ENCODE data around the gene PCGF5.
"Not testable (repeated sequence)": the region's sequence is repeated elsewhere in the genome, so short reads cannot be mapped to it uniquely, and the experiment has no call there.

PCGF5 gene

DNA sequence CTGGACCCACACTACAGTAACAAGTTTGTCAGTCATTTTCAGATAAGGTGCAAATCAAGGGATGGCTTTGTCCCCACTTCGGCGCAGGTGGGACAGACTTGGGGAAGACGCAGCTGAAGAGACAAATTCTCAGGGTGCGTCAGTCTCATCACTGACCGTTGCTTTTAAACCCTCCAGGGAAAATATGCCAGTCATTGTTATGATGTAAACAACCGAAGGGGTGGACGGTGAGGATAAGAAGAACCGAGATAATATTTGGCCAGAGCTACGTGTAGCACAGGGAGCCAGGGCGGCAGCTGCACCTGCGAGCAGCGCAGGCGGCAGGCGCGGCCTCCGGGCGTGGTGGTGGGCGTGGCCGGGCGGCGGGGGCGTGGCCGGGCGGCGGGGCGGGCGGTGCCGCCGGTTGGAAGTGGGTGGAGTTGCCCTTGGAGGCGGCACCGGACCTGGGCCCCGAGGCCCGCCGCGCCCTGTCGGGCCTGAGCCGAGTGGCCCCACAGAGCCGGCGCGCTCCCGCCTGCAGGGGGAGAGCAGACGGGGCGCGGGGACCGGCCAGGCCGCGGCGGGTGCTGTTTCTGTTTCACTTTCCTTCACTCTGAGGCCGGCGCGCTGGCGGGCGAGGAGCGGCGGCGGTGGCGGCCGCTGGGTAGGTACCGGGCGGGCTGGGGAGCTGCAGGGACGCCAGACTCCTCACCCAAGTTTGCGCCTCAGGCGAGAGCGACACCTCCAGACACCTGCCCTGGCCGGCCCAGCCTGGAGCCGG lies at the start of gene PCGF5:
PCGF5 (plus strand) TSS at position 470 of the 760 bp plus-strand sequence. CDS start 2,209 bp downstream, outside the sequence.
- peak within 1 kb of the TSS; percentile 83 for H3K4me3 ChIP-seq (ENCODE audit: low read depth, low read length)
- TF ChIP-seq, protein P1, sequence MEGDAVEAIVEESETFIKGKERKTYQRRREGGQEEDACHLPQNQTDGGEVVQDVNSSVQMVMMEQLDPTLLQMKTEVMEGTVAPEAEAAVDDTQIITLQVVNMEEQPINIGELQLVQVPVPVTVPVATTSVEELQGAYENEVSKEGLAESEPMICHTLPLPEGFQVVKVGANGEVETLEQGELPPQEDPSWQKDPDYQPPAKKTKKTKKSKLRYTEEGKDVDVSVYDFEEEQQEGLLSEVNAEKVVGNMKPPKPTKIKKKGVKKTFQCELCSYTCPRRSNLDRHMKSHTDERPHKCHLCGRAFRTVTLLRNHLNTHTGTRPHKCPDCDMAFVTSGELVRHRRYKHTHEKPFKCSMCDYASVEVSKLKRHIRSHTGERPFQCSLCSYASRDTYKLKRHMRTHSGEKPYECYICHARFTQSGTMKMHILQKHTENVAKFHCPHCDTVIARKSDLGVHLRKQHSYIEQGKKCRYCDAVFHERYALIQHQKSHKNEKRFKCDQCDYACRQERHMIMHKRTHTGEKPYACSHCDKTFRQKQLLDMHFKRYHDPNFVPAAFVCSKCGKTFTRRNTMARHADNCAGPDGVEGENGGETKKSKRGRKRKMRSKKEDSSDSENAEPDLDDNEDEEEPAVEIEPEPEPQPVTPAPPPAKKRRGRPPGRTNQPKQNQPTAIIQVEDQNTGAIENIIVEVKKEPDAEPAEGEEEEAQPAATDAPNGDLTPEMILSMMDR (IDR thresholded peaks at IDR 0.05; ENCODE audit: low read depth, low read length), result peak; percentile 17; the same call in 1 of the 2 replicates

GRCh38 chr10:91171485-91171884 lies 49.0 kb upstream of the PCGF5 start:
- no peak overlapping the region for H3K4me3 ChIP-seq (ENCODE audit: low read depth, low read length)
- TF ChIP-seq, protein P1 (IDR thresholded peaks at IDR 0.05; ENCODE audit: low read depth, low read length), result no peak

DNA sequence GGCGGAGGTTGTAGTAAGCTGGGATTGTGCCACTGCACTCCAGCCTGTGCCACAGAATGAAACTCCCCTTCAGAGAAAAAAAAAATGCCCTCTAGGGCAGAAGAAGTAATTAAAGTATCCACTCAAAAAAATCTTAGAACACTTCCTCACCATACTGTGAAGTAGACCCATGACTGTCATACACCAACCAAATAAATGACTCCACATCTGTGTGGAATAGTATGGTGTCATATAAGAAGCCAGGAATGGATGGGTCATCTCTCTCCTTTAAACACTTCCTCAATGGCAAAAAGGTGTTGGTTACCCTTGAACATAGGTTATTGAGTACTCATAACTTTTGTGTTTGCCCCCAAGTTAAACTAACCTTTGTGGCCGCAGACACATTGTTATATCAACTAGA lies 48.1 kb upstream of the PCGF5 start:
- no peak overlapping the region for H3K4me3 ChIP-seq (ENCODE audit: low read depth, low read length)
- TF ChIP-seq, protein P1 (IDR thresholded peaks at IDR 0.05; ENCODE audit: low read depth, low read length), result no peak

GRCh38 chr10:91185239-91185875 lies 35.1 kb upstream of the PCGF5 start:
- no peak overlapping the region for H3K4me3 ChIP-seq (ENCODE audit: low read depth, low read length)
- TF ChIP-seq, protein P1 (IDR thresholded peaks at IDR 0.05; ENCODE audit: low read depth, low read length), result no peak

GRCh38 chr10:91187156-91187555 lies 33.3 kb upstream of the PCGF5 start:
- no peak overlapping the region for H3K4me3 ChIP-seq (ENCODE audit: low read depth, low read length)
- TF ChIP-seq, protein P1 (IDR thresholded peaks at IDR 0.05; ENCODE audit: low read depth, low read length), result no peak

DNA sequence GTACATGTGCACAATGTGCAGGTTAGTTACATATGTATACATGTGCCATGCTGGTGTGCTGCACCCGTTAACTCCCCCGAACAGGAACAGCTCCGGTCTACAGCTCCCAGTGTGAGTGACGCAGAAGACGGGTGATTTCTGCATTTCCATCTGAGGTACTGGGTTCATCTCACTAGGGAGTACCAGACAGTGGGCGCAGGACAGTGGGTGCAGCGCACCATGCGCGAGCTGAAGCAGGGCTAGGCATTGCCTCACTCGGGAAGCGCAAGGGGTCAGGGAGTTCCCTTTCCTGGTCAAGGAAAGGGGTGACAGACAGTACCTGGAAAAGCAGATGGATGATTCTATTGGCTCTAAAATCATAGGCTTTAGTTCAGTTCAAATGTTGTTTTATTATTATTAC lies 32.5 kb upstream of the PCGF5 start:
- H3K4me3 ChIP-seq (ENCODE audit: low read depth, low read length), result not testable (repeated sequence)

GRCh38 chr10:91188889-91189288 lies 31.6 kb upstream of the PCGF5 start:
- TF ChIP-seq, protein P1 (IDR thresholded peaks at IDR 0.05; ENCODE audit: low read depth, low read length), result no peak
- H3K4me3 ChIP-seq (ENCODE audit: low read depth, low read length), result no peak overlapping the region
